Transverse colon (tissue), 4 donors: ENCODE measurements around the gene RNF224.

Experiments used
- CTCF ChIP-seq, 5 experiments: fragments of 200-600 bp in 3 of 5; fragments of 450-650 bp in 2 of 5; sonication (generic) in 3 of 5; IDR thresholded peaks; 1 replicate in 2 of 5; 2 replicates in 3 of 5; pipeline ENCODE4 v1.5.1; 2016 to 2017; ENCODE audit warnings: antibody characterized with exemption in 5 of 5, inconsistent platforms in 3 of 5, mild to moderate bottlenecking in 2 of 5, moderate library complexity in 1 of 5
- POLR2A ChIP-seq: fragments of 450-650 bp; IDR thresholded peaks from one replicate; pipeline ENCODE4 v1.6.1; 2016; ENCODE audit warnings: antibody characterized with exemption, mild to moderate bottlenecking, moderate library complexity
- POLR2AphosphoS5 ChIP-seq, 3 donors: sonication (generic); formaldehyde crosslinking; IDR thresholded peaks; one replicate each; pipeline ENCODE4 v1.6.1; 2016; ENCODE audit warnings: antibody characterized with exemption in 3 of 3

DNA sequence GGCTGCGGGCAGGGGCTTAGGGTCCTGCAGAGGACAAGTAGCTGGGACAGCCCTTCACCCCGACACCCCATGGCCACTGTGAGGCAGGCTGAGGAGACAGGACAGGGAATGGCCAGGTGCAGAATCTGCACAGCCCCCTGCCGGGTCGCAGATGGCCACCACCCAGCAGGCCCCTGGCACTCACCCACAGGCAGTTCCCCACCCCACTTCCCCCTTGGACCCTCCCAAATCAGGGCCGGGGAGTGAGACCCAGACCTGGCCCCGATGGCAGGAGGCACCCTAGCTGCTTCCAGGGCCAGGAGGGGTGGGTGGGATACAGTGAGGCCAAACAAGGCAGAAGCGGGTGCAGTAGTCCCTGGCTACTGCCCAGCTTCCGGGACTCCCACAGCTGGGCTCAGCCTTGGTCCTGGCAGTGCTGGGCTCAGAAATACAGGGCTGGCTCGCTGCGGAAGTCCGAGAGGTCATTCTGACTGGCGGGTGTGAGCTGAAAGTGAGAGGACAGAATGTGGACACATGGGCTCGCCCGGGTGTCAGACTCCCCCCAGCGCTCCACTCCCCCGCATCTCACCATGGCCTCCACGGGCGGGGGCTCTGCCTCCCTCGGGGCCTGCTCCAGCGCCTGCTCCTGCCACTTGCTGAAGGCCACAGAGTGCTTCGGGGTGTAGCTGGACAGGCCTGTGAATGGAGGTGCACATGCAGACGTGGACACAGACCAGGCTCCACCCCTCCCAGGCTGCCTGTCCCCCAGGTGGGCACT lies 35.4 kb upstream of the RNF224 start:
- no peak for TF ChIP-seq CTCF (IDR thresholded peaks at IDR 0.05)
- TF ChIP-seq POLR2AphosphoS5 (IDR thresholded peaks at IDR 0.05) = no peak
- TF ChIP-seq POLR2A = no peak
